NCI-H748 (cell line): ENCODE measurements around the gene TRIP13.
A peak's percentile ranks its signal among the peaks of the same experiment; 100 is the strongest.
"Not testable (repeated sequence)": the region's sequence is repeated elsewhere in the genome, so short reads cannot be mapped to it uniquely, and the experiment has no call there.

Source experiments
- DNase-seq: peaks from one replicate; lab custom pipeline; 2025; ENCODE audit not compliant: unreplicated experiment; lab: John Stamatoyannopoulos, UW

Gene TRIP13

GRCh38 chr5:934381-934967, 41.8 kb downstream of the TRIP13 start:
- DNase-seq: not testable (repeated sequence)

DNA sequence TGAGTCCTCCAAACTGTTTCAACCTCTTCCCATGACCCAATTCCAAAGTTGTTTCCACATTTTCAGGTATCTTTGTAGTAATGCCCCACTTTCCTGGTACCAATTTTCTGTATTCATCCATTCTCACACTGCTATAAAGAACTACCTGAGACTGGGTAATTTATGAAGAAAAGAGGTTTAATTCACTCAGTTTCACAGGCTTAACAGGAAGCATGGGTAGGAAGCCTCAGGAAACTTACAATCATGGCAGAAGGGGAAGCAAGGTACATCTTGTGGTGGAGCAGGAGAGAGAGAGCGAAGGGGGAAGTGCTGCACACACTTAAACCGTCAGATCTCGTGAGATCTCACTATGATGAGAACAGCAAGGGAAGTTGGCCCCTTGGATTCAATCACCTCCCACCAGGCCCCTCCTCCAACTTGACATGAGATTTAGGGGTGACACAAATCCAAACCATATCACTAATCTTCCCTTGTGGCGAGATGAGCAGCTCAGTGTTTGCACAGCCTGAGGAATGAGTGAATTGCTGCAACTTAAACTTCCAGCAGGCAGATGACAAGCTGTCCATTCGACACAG, 42.9 kb downstream of the TRIP13 start:
- DNase-seq: no peak

- no peak for DNase-seq
Measured at GRCh38 chr5:936149-937144, 43.8 kb downstream of the TRIP13 start.

DNA sequence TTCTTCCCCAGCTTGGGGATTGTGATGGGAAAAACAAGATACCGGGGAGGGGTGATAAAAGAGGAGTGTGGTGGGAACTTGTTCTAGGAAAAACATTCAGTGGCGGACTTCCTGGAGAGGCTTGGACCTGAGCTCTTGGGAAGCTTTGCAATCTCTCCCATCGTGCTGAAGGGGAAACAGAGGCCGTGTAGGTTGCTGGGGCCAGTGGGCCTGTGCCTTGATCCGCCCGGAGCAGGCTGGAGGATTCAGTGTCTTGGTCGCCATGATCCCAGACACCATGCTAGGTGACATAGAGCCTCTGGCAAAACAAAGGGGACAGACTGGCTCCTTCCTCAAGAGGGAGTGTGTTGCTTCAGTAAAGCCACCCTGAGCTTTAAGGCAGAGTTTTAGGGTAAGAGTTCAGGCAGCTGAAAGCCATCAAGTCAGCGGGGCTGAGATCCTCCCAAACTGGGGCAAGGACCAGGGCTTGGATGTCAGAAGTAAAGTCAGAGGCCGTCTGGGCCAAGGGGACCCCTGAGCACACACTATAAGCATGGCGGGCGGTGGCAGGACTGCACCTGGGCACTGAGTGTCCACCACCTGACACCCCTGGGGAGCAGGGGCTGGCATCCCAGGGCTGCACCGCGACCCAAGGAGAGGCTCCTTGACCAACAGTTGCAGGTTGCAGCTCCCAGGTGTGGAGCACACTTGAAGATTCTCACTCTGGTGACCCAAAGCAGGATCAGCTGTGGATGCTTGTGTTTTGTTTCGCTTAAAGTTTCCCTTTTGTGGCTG, 44.7 kb downstream of the TRIP13 start:
- no peak for DNase-seq

DNA sequence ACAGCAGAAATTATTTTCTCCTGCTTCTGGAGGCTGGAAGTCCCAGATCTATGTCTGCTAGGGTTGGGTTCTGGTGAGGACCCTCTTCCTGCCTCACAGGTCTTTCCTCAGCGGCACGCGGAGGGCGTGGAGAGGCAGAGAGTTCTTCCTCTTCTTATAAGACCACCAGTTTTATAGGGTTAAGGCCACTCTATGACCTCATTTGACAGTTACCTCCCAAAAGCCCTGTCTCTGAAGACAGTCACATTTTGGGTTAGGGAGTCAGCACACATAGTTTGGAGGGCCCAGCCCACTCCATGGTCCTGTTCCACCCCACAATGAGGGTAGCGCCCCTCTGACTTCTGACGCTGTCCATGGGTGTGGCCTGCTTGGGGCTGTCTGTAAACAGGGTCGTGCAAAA, 46.7 kb downstream of the TRIP13 start:
- no peak for DNase-seq

DNA sequence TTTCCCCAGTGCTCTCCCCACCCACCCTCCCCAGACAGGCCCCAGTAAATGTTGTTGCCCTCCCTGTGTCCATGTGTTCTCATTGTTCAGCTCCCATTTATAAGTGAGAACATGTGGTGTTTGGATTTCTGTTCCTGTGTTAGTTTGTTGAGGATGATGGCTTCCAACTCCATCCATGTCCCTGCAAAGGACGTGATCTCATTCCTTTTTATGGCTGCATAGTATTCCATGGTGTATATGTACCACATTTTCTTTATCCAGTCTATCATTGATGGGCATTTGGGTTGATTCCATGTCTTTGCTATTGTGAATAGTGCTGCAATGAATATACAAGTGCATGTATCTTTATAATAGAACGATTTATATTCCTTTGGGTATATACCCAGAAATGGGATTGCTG, 48.1 kb downstream of the TRIP13 start:
- DNase-seq: not testable (repeated sequence)

GRCh38 chr5:943201-943917, 50.7 kb downstream of the TRIP13 start:
- no peak for DNase-seq

GRCh38 chr5:943918-944620, 51.4 kb downstream of the TRIP13 start:
- no peak for DNase-seq

DNA sequence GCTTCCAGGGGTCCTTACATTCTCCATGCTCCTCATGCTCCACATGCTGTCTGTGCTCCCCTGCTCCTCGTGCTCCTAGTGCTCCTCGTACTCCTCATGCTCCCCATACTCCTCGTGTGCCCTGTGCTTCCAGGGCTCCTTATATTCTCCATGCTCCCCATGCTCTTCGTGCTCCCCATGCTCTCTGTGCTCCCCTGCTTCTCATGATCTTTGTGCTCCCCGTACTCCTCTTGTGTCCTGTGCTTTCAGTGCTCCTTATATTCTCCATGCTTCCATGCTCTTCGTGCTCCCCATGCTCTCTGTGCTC, 51.9 kb downstream of the TRIP13 start:
- DNase-seq: no peak

GRCh38 chr5:944992-945685, 52.5 kb downstream of the TRIP13 start:
- DNase-seq: no peak

- DNase-seq: peak; percentile 95
Measured at GRCh38 chr5:945691-946551, 53.2 kb downstream of the TRIP13 start.

- no peak for DNase-seq
Measured at GRCh38 chr5:946720-947625, 54.3 kb downstream of the TRIP13 start.

- no peak for DNase-seq
Measured at GRCh38 chr5:947626-948471, 55.2 kb downstream of the TRIP13 start.

DNA sequence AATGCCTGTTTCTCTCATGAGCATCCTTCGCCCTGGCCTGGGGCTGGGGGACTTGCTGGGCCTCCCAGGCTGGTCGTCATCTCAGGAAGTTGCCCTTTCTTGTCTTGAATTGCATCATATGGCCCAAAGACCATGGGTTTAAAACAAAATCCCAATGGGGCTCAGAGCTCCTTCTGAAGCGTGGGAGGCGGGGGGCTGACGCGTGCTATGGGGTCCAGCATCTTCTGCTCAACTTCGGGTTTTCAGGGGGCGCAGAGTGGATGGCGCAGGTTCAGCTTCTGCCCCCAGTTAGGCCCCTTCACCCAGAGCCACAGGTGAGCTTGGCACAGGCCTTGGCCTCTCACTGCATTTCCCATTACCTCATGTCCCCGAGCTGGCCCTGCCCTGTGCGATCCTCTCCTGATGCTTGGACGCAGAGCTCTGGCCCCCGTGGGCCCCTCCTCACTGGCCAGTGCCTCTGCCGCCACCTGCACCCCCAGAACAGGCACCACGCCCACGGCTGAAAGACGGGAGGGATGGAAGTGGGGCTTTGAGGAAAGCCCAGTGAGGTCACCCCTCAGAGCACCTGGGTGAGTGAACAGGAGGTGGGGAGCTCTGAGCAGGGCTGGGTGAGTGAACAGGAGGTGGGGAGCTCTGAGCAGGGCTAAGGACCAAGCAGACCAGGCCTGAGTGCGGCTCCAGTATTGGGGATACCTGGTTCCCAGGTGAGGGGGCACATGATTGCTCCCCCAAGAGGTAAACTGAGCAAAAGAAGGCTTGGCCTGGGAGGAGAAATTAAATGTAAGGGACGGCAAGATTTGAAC, 56.0 kb downstream of the TRIP13 start:
- DNase-seq: no peak

GRCh38 chr5:949275-949543, 56.5 kb downstream of the TRIP13 start:
- no peak for DNase-seq
